Skin epidermis (tissue), 12 donors: ENCODE measurements around the gene HOXD8.

Experiments
- H3K27ac ChIP-seq, 21 experiments: fragments of 200-600 bp; sonication (generic) in 11 of 21; one replicate each; pipeline ENCODE4 v1.5.0; 2020; ENCODE audit warnings: mild to moderate bottlenecking in 3 of 21, inconsistent platforms in 2 of 21, moderate library complexity in 2 of 21
- H3K4me3 ChIP-seq, 7 experiments: fragments of 200-600 bp; sonication (generic) in 2 of 7; one replicate each; pipeline ENCODE4 v1.5.0; 2020; ENCODE audit warnings: inconsistent platforms in 2 of 7, mild to moderate bottlenecking in 2 of 7, moderate library complexity in 1 of 7

The HOXD8 gene

DNA sequence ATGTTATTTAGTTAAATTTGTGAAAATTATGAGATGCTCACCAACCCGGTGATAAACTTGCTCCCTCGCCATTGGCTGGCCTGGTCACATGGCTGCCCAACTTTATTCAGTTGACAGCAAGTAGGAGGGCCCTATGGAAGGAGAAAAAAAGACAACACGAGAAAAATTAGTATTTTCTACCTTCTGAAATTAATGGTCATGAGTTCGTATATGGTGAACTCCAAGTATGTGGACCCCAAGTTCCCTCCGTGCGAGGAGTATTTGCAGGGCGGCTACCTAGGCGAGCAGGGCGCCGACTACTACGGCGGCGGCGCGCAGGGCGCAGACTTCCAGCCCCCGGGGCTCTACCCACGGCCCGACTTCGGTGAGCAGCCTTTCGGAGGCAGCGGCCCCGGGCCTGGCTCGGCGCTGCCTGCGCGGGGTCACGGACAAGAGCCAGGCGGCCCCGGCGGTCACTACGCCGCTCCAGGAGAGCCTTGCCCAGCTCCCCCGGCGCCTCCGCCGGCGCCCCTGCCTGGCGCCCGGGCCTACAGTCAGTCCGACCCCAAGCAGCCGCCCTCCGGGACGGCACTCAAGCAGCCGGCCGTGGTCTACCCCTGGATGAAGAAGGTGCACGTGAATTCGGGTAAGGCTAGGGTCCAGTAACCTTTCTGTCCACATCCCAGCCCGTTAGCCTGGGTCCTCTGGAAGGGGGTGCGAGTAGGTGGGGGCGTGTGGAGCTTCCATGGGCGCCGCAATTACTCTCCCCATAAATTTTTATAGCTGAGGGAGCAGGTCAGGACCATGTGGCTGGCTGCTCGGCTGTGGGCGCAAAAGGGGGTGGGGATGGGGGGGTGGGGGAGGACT, 22.2 kb downstream of the HOXD8 start, which contains the start of gene HOXD4:
HOXD4 (plus strand) TSS at position 109 of the 846 bp plus-strand sequence; CDS start at position 193, 84 bp downstream.
- H3K4me3 ChIP-seq: peak within 1 kb of the TSS in 6 of 7 experiments; percentile 7 to 37 (median 19)

DNA sequence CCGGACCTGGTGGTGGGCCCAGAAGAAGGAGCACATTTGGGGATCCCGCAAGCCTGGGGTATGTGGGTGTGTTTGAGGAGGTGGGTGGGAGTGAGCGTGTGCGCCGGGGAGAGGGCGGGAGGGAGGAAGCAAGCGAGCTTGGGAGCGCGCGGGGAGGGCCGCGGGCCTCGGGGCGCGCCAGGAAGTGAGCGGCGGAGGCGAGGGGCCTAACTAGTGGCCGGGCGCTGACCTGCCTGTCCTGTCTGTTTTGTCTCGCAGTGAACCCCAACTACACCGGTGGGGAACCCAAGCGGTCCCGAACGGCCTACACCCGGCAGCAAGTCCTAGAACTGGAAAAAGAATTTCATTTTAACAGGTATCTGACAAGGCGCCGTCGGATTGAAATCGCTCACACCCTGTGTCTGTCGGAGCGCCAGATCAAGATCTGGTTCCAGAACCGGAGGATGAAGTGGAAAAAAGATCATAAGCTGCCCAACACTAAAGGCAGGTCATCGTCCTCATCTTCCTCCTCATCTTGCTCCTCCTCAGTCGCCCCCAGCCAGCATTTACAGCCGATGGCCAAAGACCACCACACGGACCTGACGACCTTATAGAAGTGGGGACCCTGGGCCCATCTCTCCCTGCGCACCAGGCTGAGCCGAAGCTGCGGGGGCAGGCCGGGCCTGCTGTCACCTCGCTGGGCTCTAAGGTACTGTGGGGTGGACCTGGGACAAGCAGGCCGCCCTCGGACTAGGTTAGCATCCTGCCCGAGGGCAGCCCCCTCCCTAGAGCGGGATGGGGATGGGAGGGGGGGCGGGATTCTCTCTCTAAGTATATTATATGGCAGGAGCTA, 23.1 kb downstream of the HOXD8 start:
- Histone ChIP-seq H3K4me3 (peak overlapping the region in 4 of 7 experiments; percentile 7 to 37 (median 19)), H3K27ac (peak overlapping the region in 1 of 21 experiments; percentile 1)

More for the DNA sequence above, 22.2 kb downstream of the HOXD8 start, which contains the start of gene HOXD4:
- peak within 1 kb of the TSS in 2 of 21 experiments; percentile 1 to 74 for H3K27ac ChIP-seq

DNA sequence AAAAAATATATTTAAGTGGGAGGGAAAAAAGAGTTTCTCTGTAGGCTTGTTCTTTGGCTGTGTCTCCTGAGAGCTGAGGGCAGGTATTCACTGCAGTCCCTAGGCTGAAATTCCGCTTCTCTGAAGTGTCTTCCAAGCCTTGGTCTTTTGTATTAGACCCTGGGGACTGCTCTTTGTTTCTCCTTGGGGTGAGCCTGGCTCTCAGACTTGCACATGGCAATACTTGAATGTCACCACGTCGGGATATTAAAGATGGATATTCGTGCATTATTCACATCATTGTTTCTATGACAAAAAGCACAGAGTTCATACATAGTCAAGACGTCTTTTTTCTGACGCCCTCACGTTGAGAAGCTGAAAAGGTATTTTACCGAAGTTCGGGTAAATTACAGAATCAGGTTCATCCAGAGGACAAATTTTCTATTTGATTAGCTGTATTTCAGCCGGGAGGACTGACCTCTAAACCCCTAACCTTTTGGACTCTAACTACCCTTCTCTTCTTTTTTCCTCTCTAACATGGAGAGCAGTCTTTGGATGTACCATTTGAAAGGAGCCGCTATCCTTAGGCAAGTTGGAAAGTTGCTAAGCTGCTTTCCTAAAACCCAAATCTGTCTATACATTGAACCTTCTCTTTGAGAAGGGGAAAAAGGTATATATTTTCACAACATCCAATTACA, 25.2 kb downstream of the HOXD8 start:
- H3K4me3 ChIP-seq: no peak overlapping the region
- no peak overlapping the region for H3K27ac ChIP-seq

DNA sequence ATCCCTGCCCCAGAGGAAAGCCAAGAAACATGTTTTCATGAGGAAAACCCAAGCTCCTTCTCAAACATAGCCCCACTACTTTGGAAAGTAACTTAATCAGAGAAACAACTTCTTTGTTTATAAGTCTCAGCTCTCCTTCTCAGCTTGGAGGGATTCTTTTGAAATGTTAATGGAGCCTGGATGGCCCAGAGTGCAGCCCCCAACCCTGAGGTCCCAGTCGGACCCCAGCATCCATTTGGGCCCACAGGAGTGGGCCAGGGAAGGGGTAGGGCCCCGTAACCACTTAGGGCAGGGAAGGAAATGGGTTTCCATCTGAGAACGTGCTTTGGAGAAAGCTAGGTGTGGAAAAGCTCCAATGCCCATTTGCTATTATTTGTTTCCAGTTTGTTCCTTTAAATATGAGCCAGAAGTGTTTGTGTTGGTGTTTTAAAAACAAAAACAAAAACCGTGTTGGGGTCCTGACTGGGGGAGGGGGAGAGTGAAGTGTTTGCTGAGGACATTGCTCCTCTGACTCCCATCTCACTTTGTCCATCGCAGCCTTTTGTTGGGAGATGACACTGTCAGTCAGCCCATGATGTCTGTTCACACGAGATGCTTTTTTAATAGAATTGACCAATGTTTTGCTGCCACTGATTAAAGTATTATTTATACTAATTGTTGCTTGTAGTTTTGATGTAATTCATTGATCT, 26.0 kb downstream of the HOXD8 start:
- Histone ChIP-seq H3K4me3 (no peak overlapping the region), H3K27ac (no peak overlapping the region)

DNA sequence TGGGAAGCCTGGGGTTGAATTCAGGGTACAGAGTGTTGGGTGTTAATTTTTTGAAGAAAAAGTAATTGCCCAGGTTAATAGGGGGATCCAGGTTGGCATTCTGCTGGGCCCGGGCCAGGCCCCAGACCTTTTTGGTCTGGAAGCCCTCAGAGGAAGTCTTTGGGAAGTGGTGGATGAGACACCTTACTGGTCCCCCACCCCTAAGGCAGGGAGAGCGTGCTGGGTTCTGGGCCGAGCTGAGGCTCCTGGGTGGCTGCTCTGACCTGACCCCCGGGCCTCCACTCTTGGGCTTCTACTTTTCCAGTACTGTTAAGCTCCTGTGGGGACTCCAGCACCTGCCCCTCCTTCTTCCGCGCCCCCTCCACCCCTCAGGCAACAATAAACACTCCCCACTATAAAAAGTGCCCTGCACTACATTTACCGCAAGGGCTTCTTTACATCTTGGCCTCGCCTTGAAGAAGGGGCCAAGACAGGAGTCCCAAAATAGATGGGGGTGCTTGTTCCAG, 26.8 kb downstream of the HOXD8 start:
- Histone ChIP-seq H3K27ac (peak overlapping the region in 1 of 21 experiments; percentile 67), H3K4me3 (no peak overlapping the region)

DNA sequence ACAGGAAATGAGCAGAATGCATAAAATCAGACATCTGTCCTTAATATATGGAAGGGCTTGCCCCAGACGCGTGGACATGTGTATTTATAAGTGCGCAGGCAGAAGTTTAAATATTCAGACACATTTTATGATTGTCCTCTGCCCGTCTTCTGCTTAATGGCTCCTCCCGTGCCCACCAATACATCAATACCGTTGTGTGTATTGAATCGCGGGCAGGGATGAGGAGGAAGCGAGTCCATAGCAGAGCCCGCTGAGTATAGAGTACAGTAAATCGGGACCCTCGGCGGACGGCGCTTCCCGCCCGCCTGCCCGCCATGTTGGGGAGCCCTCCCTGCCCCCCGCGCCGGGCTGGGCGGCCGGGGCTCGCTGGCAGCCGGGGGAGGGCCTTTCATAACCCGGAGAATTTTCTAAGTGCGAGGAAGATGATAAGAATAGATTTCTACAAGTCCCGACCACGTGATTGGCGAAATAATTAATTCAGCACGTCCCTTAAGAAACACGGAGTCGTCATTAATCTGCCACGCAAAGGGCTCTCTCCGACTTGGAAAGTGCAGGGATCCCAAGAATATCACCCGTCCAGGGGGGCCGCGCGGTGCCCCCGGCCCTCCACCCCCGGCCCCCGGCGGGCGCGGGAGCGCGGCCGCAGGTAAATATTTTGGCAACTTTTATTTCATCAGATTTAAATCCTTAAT, 27.4 kb downstream of the HOXD8 start, which contains the start of gene HOXD3:
HOXD3 (plus strand) TSS at position 501 of the 692 bp plus-strand sequence. CDS start 11,808 bp downstream, outside the sequence.
- H3K4me3 ChIP-seq: peak within 1 kb of the TSS; percentile 14 to 42 (median 30)
- H3K27ac ChIP-seq: peak within 1 kb of the TSS in 7 of 21 experiments; percentile 5 to 77 (median 18)

DNA sequence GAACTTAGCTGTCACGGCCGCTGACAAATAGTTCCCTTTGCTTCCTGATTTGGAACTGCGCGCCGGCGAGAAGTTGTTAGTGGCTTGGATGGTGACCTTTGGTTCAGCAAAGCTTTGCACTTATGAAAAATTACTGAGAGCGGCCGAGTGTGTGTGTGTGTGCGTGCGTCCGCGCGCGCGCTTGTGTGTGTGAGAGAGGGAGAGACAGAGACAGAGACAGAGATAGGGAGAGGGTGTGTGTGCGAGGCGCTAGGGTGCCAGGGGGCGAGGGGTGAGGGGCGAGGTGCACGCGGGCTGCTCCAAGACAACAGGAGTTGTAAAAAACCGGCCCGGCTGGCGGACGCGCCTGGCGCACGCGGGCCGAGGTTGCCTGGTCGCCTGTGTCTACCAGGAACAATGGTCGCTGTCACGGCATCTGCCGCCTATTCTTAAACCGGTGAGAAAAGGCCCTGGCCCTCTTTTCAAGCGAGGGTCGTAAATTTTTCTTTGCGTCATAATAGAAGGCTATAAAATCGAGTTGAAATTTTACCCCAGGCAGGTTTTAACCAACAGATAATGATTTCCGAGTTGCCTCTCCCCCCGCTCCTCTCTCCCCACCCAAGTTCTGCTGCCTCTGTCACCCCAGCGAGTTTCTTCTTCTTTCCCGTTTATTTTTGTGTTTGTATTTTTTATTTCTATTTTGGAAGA, 28.1 kb downstream of the HOXD8 start:
- H3K27ac ChIP-seq: peak overlapping the region in 7 of 21 experiments; percentile 5 to 77 (median 18)
- peak overlapping the region; percentile 14 to 42 (median 30) for H3K4me3 ChIP-seq

DNA sequence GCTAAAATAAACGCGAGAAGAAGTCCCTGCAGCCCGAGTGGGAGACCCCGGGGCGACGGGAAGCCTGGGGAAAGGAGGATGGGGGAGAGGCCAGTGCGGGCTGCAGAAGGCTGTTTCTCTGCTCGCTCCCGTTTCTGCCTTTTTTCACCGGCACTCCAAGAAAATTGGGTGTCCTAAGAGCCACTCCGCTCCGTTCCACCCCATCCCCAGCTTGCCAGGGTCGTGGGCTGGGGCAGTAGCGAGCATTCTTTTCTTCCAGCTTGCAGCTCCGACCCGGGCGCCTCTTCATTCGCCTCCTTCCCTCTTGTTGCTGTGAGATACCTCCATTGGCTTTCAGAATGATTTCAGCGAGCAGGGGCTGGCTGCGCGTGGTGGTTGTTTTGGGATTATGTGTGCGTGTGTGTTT, 28.7 kb downstream of the HOXD8 start:
- peak overlapping the region in 4 of 7 experiments; percentile 20 to 42 (median 32) for H3K4me3 ChIP-seq
- peak overlapping the region in 2 of 21 experiments; percentile 67 to 77 for H3K27ac ChIP-seq

DNA sequence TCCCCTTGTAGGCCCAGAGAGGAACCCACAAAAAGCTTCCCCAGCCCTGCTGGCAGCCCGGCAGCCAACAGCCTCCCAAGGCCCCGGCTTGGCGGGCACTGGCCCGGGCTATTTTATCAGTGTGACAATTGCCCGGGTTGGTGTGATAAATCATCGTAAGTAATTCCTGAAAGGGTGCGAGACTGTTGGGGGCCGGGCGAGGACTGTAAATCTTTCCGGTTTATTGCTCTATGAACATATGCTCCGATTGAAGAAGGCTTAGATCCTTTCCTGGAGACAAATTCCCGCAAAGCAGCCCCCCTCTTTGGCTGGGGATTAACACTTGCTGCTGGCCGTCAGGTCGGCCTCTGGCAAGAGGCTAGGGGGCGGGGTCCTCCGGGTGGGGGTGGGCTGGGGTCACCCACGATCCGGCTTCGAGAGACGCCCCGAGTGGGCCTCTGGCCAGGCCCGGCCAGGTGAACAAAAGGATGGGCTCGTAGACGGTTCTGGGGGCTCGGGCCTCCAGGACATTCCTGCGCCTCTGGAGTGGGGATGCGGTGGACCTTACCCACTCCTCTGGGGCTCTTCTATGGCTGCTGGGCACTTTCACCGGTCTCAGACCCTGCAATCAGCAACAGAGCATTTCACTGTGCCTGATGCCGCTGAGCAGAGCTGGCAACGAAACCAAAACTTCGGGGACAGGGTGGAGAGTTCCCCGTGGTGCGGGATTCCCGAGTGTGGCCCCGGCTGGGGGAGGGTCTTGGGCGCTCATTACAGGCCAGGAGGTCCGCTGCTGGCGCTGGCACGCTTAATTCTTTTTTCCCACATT, 29.6 kb downstream of the HOXD8 start:
- Histone ChIP-seq H3K27ac (peak overlapping the region in 5 of 21 experiments; percentile 13 to 59 (median 41)), H3K4me3 (peak overlapping the region in 1 of 7 experiments; percentile 8)

DNA sequence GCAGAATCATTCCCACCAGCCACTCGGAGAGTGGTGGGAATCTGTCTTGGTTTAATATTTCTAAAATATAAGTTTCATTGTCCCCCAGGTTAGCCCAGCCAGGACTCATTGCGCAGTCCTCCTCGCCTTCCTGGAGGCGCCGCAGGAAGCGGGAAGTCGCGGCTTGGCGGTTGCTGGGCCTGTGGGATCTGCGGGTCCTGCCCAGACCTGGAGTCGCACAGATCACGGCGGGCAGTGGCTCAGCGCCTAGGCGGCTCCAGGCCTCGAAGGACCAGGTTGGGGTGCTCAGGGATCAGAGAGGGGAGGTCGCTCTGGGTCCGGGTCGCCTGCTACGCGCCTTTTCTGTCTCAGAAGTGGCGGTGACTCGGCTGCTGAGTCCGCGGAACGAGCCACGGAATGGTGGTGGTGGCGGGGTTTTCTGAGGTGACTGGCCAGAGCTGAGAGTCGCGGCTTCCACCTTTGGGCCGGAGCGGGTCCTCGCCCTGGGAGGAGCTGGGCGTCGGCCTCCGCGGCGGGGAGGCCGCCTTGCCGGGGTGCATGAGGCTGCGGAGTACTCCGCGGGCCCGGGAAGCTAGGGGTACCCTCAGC, 30.3 kb downstream of the HOXD8 start:
- peak overlapping the region in 6 of 21 experiments; percentile 13 to 59 (median 40) for H3K27ac ChIP-seq

DNA sequence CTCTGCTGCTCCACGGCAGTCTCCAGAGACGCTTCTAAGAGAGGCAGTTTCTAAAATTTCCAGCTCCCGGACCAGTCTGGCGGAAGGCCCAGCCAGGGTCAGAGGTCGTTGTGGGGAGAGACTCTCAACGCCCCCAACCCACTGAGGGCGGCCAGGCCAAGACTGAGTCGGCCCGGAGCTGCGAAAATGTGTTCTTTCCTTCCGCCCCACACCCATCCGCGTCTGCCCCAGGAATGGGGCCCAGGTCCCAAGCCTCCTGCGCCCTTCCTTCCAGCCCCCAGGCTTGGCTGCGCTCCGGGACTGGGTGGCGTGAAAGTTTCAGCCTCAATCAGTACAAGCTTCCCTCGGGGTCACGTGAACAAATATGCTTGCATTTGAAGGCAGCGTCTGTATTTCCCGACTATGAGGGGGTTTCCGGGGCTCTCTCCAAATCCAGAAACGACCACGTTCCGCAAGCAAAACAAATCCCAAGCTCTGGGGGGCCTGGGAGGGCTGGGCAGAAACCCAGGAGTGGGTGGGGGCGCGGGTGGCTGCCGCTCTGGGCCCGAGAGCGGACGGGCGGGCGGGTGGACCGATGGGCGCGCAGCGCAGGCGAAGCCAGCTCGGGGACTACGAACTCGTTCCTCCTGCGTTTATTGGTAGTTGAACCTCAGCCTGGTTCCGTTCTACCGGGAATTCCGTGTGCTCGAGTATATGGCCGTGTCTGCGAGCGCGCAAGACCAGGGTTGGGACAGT, 30.9 kb downstream of the HOXD8 start:
- Histone ChIP-seq H3K27ac (peak overlapping the region in 5 of 21 experiments; percentile 28 to 59 (median 41)), H3K4me3 (peak overlapping the region in 2 of 7 experiments; percentile 13 to 26)

More for the DNA sequence above, 30.3 kb downstream of the HOXD8 start:
- peak overlapping the region in 1 of 7 experiments; percentile 26 for H3K4me3 ChIP-seq

DNA sequence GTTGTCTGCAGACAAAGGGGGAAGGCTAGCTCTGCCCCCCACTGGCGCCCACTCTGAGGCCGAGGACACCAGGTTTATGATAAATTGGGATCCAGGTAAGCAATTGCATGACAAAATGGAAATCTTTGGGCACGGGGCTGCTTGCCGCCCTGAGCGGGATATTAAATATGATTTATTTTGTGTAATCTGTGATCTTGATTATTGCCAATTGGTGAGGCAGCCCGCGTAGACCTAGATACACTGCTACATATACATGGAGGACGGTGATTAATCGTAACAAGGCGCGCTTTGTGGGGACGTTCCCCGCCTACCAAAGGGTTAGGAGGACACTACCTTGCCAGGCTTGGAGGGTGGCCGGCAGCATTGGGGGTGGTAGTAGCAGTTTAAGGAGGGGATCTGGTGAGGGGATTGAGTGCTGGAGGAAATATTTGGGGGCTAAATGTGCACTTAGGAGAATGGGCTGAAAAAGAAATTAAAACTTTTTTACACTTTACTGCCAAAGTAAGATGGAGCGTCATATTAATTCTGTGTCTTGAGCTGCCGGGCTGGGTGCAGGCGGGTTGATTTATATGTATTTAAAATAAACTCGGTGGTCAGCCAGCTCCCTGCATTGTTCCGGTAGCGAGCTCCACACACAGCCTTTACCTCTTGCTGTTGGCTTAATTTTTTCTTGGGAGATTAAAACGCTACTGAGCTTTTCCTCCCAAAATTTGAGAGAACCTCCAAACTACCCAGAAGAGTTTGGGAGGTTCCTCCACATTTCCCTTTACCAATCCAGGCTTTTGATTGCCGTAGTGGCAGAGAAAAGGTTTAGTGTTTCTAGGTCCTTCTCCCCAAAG, 31.7 kb downstream of the HOXD8 start:
- Histone ChIP-seq H3K27ac (peak overlapping the region in 3 of 21 experiments; percentile 29 to 59 (median 54)), H3K4me3 (peak overlapping the region in 2 of 7 experiments; percentile 13 to 26)

DNA sequence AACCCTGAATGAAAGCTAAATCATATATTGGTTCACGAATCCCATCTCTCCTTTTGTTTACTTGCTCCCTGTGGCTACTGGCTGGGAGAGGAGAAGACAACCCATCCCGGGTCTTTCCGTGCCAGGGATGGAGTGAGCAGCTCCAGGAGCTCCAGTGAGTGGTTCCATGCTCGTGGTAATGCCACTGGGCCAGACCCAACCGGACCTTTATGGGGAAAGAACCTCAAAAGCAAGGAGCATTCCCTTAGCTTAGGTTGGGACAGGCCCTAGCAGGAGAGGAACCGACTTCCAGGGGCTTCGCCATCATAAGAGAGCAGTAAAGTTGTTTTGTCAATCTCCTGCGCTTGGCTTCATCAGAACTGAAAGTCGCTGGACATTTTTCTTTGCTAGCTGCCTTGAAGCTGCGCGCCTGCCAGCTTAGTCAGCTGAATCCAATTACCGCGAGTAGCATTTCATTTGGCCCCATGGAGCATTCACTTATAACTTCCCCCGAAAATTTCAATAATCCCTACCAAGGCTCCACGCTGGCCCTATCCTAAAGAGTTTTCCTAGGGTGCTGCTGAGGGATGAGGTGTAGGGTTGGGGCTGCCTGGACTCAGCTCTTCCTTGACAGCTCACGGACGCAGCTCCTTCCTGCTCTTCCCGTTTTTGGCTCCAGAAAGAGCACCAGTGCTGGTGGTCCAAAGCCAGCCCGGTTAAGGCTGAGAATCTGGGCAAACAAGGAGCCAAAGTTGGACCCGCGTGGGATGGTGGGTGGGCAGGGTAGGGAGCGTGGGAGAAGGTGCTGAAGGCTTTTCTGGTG, 32.5 kb downstream of the HOXD8 start:
- H3K27ac ChIP-seq: peak overlapping the region in 5 of 21 experiments; percentile 3 to 54 (median 29)
- H3K4me3 ChIP-seq: peak overlapping the region in 2 of 7 experiments; percentile 8 to 17
